Peyer's patch (tissue), 4 donors: Measurements from ENCODE around the gene MED12.

Experiments used
- POLR2A ChIP-seq, 2 donors: fragments of 450-650 bp; IDR thresholded peaks; one replicate each; pipeline ENCODE4 v1.5.1; 2017; ENCODE audit warnings: antibody characterized with exemption in 2 of 2, mild to moderate bottlenecking in 2 of 2, moderate library complexity in 2 of 2
- TF ChIP-seq, protein P1 (sequence below), 6 experiments: fragments of 450-650 bp in 4 of 6; fragments of 200-600 bp in 2 of 6; sonication (generic) in 1 of 6; IDR thresholded peaks; one replicate each; pipeline ENCODE4 v1.5.1; 2017 to 2019; ENCODE audit warnings: antibody characterized with exemption in 6 of 6, mild to moderate bottlenecking in 3 of 6, moderate library complexity in 1 of 6

DNA sequence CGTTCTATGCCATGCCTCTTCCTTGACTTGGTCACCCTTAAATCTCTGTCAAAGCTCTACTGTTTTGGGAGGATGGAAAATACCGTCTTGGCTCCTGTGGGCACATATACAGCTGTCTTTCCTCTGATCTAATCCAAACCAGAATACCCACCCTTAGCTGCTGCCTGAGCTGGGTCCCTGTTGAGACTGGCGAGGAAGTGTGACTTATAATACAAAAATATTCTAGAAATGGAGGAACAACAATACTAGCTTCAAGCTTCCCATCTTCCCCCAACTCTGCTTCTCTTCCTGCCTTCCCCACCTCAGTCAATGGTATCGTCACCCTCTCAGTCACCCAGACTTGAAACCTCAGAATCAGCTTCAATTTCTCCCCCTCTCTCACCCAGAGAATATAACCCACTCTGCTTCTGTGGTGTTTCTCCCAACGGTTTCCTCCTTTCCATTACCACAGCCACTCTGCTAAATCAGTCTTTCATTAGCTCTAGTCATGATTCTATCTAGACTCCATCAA is 6.4 kb upstream of the MED12 start:
- TF ChIP-seq, protein P1, sequence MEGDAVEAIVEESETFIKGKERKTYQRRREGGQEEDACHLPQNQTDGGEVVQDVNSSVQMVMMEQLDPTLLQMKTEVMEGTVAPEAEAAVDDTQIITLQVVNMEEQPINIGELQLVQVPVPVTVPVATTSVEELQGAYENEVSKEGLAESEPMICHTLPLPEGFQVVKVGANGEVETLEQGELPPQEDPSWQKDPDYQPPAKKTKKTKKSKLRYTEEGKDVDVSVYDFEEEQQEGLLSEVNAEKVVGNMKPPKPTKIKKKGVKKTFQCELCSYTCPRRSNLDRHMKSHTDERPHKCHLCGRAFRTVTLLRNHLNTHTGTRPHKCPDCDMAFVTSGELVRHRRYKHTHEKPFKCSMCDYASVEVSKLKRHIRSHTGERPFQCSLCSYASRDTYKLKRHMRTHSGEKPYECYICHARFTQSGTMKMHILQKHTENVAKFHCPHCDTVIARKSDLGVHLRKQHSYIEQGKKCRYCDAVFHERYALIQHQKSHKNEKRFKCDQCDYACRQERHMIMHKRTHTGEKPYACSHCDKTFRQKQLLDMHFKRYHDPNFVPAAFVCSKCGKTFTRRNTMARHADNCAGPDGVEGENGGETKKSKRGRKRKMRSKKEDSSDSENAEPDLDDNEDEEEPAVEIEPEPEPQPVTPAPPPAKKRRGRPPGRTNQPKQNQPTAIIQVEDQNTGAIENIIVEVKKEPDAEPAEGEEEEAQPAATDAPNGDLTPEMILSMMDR (IDR thresholded peaks at IDR 0.05), result no peak
- TF ChIP-seq POLR2A (IDR thresholded peaks at IDR 0.05), result no peak
